Small intestine (tissue), 7 donors: ENCODE measurements around the gene MZT2B. TPM values are rescaled to one million over a fixed set of nuclear protein-coding genes. Genes with fewer than 3 reads are reported as not detected.
"Not testable (repeated sequence)": the region's sequence is repeated elsewhere in the genome, so short reads cannot be mapped to it uniquely, and the experiment has no call there.

Experiments
- DNase-seq, 2 donors: peaks; one replicate each; pipeline versions ENCODE4 v3.0.0 to v3.0.0-alpha.2; 2013
- FAIRE-seq: peaks from 2 replicates; lab custom pipeline; 2012; peaks lifted over from hg19 to GRCh38; lab: Jason Lieb, UNC
- H3K27ac ChIP-seq, 3 donors: one replicate each; pipeline ENCODE4 v1.5.1; 2013; ENCODE audit warnings: low read length in 2 of 3, mild to moderate bottlenecking in 2 of 3, control low read depth in 1 of 3, inconsistent platforms in 1 of 3, low read depth in 1 of 3, moderate library complexity in 1 of 3
- H3K27me3 ChIP-seq, 3 donors: one replicate each; pipeline ENCODE4 v1.6.1; 2013; ENCODE audit warnings: low read length in 3 of 3, inconsistent platforms in 1 of 3; ENCODE audit not compliant: control insufficient read depth in 3 of 3, insufficient read depth in 3 of 3
- H3K36me3 ChIP-seq, 3 donors: one replicate each; pipeline ENCODE4 v1.6.1; 2013; ENCODE audit warnings: low read length in 3 of 3, inconsistent platforms in 1 of 3, low read depth in 1 of 3, mild to moderate bottlenecking in 1 of 3, moderate library complexity in 1 of 3; ENCODE audit not compliant: control insufficient read depth in 3 of 3, insufficient read depth in 2 of 3
- H3K4me1 ChIP-seq, 3 donors: one replicate each; pipeline ENCODE4 v1.6.1; 2013; ENCODE audit warnings: low read length in 2 of 3, inconsistent platforms in 1 of 3, low read depth in 1 of 3, mild to moderate bottlenecking in 1 of 3, moderate library complexity in 1 of 3; ENCODE audit not compliant: control insufficient read depth in 3 of 3, insufficient read depth in 2 of 3
- H3K4me3 ChIP-seq, 3 donors: one replicate each; pipeline ENCODE4 v1.5.1; 2013; ENCODE audit warnings: low read length in 3 of 3, control low read depth in 1 of 3, inconsistent platforms in 1 of 3, low read depth in 1 of 3, mild to moderate bottlenecking in 1 of 3, moderate library complexity in 1 of 3
- H3K9me3 ChIP-seq, 2 donors: one replicate each; pipeline ENCODE4 v1.6.1; 2013; ENCODE audit warnings: low read depth in 1 of 2, low read length in 1 of 2; ENCODE audit not compliant: control insufficient read depth in 2 of 2, insufficient read depth in 1 of 2
- WGBS, 3 donors: extraction: QIAGEN DNeasy Blood & Tissue Kit; methylation state at CpG; one replicate each; pipeline ENCODE4 v1.1.7; 2013; 5-methylcytosine and 5-hydroxymethylcytosine counted together
- polyA plus RNA-seq, 4 donors: library from polyadenylated mRNA; stranded (reverse) in 3 of 4; unstranded in 1 of 4; fragments of 200-250 nt in 3 of 4; fragments of 120-200 nt in 1 of 4; gene quantifications; one replicate each; pipeline versions ENCODE4 v1.2.1 to v1.2.3, GENCODE V29; 2013
- donor health status: healthy with polysubstance abuse.
- donor health status: control.
- donor health status: control.
- donor health status: Bipolar disorder and iron deficiency.
- donor health status: healthy.

Gene MZT2B
- polyA plus RNA-seq, 4 donors, result 161 to 317 (median 245) TPM

DNA sequence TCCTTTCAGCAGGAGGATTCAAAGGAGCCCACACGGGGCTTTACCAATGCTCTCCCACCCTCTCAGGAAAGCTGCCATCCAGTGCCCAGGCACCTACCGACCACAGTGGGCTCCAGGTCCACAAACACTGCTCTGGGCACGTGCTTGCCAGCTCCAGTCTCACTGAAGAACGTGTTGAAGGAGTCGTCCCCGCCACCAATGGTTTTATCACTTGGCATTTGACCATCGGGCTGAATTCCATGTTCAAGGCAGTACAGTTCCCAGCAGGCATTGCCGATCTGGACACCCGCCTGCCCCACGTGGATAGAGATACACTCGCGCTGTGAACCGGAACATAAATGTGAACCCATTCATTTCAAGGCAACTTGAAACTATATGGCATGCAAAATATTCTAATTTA lies 14.0 kb downstream of the MZT2B start:
- not testable (repeated sequence) for H3K4me1 ChIP-seq, H3K4me3 ChIP-seq, DNase-seq, H3K9me3 ChIP-seq, FAIRE-seq, H3K27ac ChIP-seq, H3K27me3 ChIP-seq, H3K36me3 ChIP-seq
- WGBS, 3 donors, result 82 to 92% (median 87%) methylated on average over 7 to 12 of the region's 13 CpGs

DNA sequence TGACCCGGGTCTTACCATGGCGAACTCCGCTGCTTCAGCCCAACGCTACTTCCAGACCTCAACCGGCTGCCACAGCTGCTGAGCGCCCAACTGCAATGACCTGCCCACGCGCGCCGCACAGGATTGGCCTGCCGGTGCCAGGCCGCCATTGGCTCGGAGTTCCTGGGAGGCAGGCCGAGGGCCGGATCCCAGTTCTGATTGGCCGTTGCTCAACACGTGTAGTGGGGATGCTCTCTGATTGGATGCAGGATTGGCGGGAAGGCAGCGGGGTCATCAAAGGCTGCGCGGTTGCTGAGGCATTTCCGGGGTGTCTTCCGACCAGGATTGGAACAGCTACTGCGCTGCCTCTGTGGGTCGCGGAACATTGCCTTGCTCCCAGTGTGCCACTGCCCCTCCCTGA lies 16.3 kb downstream of the MZT2B start, which contains the start of gene TUBA3E:
TSS of gene TUBA3E (minus strand) at position 97 of the 400 bp plus-strand sequence. CDS start at position 18, 79 bp downstream.
- H3K4me3 ChIP-seq, result no peak within 1 kb of the TSS
- H3K9me3 ChIP-seq, result no peaks in the 10 kb centered on the region
- H3K36me3 ChIP-seq, result no peaks in the 10 kb centered on the region
- no peaks in the 10 kb centered on the region for H3K4me1 ChIP-seq
- WGBS, 3 donors, result 94 to 98% (median 97%) methylated on average over 16 to 26 of the region's 26 CpGs
- H3K27ac ChIP-seq, result no peak within 1 kb of the TSS
- FAIRE-seq, result no peak
- no peak for DNase-seq
- no peaks in the 10 kb centered on the region for H3K27me3 ChIP-seq

DNA sequence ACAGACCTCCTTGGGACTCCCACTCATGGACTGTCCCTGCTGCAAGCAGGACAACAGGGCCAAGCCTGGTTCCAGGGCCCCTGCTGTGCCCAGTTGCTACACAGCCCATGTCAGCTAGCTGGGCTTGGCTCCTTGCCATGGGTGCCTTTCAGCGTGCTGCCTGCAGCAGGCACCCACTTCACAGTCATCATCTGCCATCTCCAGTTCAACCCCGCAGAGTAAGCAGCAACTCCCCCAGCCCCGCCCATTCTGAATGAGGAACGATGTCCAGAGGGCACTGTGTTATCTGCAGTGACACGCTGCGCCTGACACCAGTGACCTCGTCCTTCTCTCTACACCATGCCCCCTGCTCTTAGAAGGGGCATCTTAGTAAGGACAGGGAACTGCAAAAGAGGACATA lies 20.5 kb downstream of the MZT2B start:
- not testable (repeated sequence) for H3K27me3 ChIP-seq, FAIRE-seq, H3K4me3 ChIP-seq, H3K36me3 ChIP-seq, H3K27ac ChIP-seq, H3K4me1 ChIP-seq, H3K9me3 ChIP-seq
- WGBS, 3 donors, result 13 to 39% (median 32%) methylated on average over 3 to 5 of the region's 7 CpGs
- DNase-seq, result peak; percentile 23 to 56

DNA sequence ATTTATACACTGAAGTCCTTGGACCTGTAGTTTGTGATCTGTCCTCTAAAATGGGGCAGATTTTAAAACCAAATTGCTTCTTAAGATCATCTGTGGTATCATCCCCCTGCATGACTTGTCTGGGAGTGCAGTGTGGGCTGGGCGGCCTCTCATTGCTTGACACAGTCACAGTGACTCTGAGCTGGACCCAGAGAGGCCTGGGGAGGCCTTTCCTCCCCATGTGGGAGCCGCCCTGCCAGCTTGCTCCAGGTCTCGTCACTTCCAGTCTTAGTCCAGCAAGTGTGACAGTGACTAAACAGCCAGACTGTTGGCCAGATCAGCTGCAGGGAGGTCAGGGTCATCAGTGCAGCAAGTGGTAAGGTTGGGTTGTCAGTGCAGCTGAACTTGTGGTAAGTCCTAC lies 21.1 kb downstream of the MZT2B start:
- H3K4me1 ChIP-seq, H3K9me3 ChIP-seq, H3K4me3 ChIP-seq, H3K36me3 ChIP-seq, FAIRE-seq, DNase-seq, H3K27me3 ChIP-seq, H3K27ac ChIP-seq: not testable (repeated sequence)
- WGBS, 3 donors, result 75 to 86% (median 80%) methylated on average over 3 of the region's 3 CpGs

DNA sequence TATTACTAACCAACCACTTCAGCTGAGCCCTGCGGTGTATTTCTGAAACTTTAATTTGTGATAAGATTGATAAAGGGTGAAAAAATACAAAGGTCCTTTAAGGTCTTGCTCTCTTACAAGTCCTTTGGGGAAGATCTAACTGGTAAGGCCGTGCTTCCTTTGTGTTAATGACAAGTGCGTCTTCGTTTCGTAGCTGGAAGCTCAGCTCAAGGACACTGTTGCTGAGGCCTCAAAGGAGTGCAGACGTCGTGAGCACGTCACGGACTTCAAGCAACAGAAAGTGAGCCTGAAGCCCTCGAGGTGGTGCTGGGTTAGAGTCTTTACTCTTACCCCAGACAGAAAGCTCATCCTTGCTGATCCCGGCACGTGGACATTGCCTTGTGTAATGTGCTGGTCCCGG lies 25.0 kb downstream of the MZT2B start:
- not testable (repeated sequence) for H3K27ac ChIP-seq, H3K27me3 ChIP-seq, H3K4me1 ChIP-seq, H3K9me3 ChIP-seq, H3K4me3 ChIP-seq, DNase-seq, FAIRE-seq, H3K36me3 ChIP-seq
- 68 to 82% (median 75%) methylated on average over 10 to 13 of the region's 13 CpGs for WGBS, 3 donors

DNA sequence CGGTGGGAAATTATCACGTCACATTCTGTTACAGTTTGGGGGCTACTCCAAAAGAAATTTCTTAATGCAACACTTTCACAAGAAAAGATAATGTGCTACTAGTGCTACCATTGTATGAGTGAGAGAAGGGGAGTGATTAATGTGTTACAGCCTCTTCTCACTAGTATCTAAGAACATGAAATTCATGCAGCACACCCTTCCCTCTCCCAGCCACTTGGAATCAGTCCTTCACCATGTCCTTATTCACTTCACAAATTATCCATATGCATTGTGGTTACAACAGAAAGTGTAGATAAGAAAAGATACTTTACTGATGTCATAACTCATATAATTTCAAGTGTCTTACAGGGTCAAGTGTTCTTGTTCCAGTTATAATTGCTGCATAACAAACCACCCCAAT lies 37.1 kb downstream of the MZT2B start:
- H3K36me3 ChIP-seq, H3K4me1 ChIP-seq, FAIRE-seq, H3K27me3 ChIP-seq, H3K9me3 ChIP-seq, H3K4me3 ChIP-seq, H3K27ac ChIP-seq, DNase-seq: not testable (repeated sequence)
- 76 to 92% (median 92%) methylated on average over 2 of the region's 2 CpGs for WGBS, 3 donors

DNA sequence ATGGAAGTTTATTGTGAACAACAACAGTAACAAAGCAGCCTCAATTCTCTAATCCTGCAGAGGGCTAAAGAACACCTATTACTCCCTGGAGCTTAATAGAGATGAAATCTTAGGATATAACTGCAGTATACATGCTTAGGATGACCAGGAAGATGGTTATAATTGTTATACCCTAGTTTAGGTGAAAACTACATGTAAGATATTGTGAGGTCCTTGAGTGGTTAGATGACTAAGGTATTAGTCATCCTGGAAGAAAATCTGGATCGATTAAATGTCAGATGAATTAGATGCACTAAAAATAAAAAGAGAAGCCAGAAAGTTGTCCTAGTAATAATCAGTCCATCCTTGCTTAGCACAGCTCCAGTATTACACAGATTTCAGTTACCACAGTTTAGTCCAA lies 38.4 kb downstream of the MZT2B start:
- H3K36me3 ChIP-seq, DNase-seq, H3K9me3 ChIP-seq, FAIRE-seq, H3K4me3 ChIP-seq, H3K27ac ChIP-seq, H3K27me3 ChIP-seq, H3K4me1 ChIP-seq: not testable (repeated sequence)
- no CpG with 5 or more reads among the region's 1 CpG for WGBS, 3 donors

DNA sequence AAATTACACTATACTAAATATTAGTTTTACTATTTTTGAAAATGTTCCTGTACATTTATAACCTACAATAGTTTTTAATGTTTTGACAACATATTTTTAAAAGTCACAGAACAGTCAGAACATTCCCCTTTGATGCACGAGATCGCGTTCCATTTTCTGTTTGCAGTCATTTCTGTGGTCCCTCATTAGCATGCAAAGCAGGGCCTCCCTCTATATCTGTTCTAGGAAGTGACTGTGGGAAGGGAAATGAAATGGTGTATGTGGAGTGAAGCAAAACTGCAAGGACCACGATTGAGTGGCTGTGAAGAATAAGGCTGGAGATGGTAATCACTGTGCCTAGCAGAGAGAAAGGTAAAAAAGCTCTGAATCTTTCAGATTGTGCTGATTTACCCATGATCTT lies 40.5 kb downstream of the MZT2B start:
- not testable (repeated sequence) for DNase-seq, H3K27me3 ChIP-seq, H3K9me3 ChIP-seq, H3K4me3 ChIP-seq, H3K36me3 ChIP-seq, H3K27ac ChIP-seq, H3K4me1 ChIP-seq
- 42 to 54% (median 43%) methylated on average over 4 of the region's 4 CpGs for WGBS, 3 donors
- peak; percentile 5 for FAIRE-seq

DNA sequence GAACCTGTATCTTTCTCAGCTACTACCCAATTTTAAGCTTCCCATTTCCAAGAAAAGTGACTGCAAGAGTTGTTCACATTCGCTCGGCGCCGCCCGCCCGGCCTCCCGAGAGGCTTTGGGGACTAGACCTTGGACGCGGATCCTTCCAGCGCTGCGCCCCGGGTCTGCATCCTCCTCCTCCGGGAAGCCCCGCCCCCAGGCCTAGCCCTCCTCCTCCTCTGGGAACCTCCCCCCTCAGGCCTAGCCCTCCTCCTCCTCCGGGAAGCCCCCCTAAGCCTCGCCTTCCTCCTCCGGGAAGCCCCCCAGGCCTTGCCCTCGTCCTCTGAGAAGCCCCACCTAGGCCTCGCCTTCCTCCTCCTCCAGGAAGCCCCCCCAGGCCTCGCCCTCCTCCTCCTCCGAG lies 45.9 kb downstream of the MZT2B start:
- not testable (repeated sequence) for H3K4me3 ChIP-seq, FAIRE-seq, H3K36me3 ChIP-seq, H3K27ac ChIP-seq, H3K27me3 ChIP-seq, H3K4me1 ChIP-seq, DNase-seq
- H3K9me3 ChIP-seq, result peaks cover 0 to 20% of the 10 kb centered on the region in 2 donors
- 91 to 94% (median 92%) methylated on average over 16 to 21 of the region's 21 CpGs for WGBS, 3 donors
